ENCODE data around the gene FBXW7.

DNA sequence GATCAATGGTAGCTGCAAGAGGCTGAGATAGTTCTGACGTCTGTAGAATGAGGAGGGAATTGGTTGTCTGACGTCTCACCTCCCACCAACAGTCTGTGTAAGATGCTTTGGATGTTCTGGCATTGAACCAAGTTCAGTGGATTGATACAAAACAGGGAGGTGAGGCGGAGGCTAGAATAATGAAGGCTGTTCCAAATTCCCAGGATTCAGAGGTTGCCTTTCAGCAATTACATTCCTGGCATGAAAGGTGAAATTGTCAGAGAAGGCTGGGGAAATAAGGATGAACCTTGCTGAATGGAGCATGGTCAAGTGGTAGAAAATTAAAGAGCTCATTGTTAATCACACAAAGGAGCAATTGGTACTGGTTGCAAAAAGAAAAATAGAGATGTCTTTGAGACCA, 241.6 kb downstream of the FBXW7 start:
- no peak for TF ChIP-seq EP300 (IDR thresholded peaks at IDR 0.05)
- TF ChIP-seq, protein P1, sequence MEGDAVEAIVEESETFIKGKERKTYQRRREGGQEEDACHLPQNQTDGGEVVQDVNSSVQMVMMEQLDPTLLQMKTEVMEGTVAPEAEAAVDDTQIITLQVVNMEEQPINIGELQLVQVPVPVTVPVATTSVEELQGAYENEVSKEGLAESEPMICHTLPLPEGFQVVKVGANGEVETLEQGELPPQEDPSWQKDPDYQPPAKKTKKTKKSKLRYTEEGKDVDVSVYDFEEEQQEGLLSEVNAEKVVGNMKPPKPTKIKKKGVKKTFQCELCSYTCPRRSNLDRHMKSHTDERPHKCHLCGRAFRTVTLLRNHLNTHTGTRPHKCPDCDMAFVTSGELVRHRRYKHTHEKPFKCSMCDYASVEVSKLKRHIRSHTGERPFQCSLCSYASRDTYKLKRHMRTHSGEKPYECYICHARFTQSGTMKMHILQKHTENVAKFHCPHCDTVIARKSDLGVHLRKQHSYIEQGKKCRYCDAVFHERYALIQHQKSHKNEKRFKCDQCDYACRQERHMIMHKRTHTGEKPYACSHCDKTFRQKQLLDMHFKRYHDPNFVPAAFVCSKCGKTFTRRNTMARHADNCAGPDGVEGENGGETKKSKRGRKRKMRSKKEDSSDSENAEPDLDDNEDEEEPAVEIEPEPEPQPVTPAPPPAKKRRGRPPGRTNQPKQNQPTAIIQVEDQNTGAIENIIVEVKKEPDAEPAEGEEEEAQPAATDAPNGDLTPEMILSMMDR (IDR thresholded peaks at IDR 0.05), result no peak
